LHCN-M2 (cell line): ENCODE measurements around the gene LRMDA. TPM values are rescaled to one million over a fixed set of nuclear protein-coding genes. Genes with fewer than 3 reads are reported as not detected.
A peak's percentile ranks its signal among the peaks of the same experiment; 100 is the strongest.

Source experiments
- DNase-seq: peaks from one replicate; pipeline ENCODE4 v3.0.0-alpha.2; 2012; ENCODE audit warnings: low read depth
- total RNA-seq: library from RNA; depleted of rRNA; stranded (reverse); fragments of >200 nt; gene quantifications from 2 replicates; pipeline ENCODE4 v1.2.3, GENCODE V29; 2014

LRMDA gene
- total RNA-seq, 1 experiment from 2014 or later = not detected

DNA sequence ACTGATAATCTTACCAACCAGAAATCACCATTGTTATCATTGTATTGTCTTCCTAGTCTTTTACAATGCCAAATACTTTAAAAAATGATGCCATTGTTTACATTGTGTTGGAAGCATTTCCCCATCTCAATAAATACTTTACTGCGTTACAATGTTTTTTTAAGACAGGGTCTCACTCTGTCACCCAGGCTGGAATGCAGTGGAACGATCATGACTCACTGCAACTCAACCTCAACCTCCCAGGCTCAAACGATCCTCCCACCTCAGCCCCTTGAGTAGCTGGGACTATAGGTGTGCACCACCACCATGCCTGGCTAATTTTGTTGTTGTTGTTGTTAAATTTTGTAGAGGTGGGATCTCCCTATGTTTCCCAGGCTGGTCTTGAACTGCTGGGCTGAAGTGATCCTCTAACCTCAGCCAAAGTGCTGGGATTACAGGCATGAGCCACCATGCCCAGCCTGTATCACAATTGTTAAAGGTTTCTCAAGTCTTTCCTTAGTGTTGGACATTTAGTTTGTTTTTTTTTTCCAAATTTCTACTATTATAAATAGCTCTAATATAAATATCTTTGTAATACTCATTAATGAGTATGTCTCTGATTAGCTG, 13.5 kb downstream of the LRMDA start:
- DNase-seq = no peak

DNA sequence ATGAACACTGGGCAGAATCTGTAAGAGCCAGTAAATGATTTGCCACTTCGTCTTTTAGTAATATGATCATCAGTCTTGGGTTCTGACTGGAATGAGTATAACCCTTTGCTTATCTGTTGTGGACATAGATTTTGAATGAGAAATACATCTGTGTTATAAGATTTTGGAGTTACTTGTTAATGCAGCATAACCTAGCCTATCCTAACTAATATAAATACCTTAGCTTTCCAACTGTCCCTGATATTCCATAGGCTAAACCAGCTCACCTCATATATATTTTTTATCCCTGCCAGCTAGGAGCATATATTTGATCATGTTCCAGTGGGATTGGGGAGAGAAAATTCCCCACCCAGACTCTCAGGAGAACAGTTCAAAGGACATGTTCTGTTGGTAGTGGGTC, 15.1 kb downstream of the LRMDA start:
- no peak for DNase-seq

DNA sequence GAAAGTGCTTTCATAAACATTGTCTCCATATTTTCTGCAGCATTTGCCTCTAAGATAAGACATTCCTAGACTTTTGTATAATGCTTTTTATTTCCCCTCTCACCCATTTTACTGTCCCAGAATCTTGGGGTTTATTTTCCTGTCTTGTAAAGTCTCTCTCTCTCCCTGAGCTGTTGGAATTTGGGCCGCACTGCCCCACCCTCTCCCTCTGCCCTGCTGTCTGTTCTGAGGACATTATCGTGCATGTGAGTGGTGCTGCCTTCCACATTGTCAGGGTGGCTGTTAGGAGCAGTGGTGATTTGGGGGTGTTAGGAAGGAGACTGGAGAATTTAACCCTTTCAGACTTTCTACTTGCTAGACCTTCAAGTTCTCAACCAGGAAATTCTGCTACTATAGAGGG, 16.7 kb downstream of the LRMDA start:
- no peak for DNase-seq

DNA sequence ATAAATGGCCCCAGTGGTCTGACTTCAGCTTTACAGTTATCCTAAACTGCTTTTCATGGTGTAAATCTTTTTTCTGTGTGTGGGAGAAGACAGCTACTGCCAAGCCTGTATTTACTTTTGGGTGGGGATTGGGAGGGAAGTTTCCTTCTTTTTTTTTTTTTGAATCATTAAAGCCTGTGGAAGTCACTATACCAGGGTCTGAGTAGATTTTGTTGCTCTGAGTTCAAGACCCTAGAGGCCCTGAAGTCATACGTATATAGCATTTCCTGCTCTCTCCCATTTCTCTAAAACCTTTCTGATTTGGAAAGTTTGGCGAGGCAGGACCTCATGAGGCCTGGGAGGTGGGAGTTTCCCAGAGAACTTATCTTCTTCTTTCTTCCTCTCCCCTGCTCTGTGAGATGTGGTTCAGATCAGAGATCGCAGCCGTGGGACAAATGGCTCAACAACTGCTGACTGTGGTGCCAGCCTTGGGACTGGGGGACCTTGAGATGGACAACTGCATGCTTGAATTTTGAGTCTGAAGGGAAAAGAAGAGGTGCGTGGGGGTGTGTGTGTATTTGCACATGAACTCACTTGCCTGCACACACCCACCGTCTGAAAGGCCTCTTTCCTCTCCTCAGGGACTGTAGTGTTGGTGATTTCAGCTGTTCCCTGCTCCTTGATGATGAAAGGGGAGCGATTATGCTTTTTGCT, 18.1 kb downstream of the LRMDA start:
- DNase-seq = no peak

DNA sequence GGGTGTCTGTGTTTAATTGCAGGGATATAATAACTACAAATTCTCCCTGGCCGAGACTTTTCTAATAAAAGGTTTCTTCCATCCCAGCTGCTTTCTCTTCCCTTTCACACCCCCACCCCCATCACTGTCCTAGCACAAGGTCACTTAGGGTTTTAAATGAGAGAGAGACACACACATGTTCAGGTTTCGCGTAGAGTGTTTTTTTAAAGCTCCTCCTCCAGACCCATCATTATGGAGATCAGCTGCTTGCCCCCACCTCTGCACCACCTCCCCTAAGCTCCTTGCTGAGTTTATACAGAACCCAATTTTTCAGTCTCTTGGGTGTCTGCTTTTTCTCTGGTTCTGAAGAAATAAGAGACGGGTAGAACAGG, 18.6 kb downstream of the LRMDA start:
- DNase-seq = no peak

DNA sequence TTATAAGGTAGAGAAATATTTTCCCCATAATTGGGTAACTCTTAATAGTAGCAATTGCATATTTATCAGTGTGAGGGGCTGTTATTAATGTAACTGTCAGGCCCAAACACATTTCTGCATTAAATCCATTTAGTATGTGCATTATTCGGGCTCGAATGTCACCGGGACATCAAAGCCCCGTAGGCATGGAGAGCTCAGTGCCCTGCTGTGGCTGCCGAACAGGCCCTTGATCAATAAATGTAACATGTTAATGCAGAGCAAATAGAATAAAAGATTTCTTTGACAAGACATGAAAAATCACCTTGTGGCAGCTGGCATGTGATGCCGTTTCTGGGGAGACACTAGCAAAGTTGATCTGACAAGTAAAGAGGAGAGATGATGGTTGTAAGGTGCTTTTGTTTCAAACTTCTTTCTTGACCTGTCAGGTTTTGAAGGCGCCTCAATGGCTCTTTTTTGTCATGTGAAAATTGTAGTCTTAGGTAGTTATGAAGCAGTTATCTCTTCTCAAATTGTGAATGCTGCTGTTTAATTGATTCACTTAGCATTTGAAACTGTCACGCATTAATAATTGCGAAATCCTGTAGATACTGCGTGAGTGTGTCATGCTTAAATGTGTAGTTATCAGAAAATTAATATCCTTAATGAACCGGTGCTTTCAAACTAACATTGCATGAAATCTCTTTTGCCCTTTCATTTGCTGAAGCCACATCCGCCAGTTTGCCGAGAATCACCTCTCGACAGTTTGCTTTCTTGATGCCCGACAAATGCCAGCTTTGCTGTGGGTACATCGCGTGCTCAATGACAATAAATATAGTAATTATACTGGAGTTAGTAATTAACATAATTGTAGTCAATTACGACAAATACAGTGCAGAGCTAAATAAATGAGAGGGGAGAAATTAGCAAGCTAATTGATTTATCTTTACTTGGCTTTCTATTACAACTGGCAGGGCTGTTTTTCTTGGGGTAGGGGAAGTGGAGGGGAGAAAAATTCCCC, 19.5 kb downstream of the LRMDA start:
- DNase-seq = no peak

DNA sequence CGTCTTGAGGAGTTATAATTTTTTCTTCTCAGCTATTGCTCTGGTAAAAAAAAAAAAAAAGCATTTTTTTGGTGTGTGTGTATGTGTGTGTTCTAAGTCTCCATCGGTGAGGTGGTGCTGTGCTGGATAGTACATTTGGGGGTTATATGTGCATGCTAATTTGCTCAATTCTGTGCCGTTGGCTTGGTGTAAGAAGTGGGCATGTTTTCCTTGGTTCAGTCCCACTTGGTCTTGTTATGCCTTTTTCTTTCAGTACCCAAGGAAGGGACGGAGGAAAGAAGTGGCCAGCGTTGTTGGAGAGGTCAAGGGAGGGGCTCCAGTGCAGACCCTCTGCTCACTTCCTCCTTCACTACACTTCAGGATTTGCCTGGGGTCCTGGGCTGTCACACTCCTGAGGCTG, 20.4 kb downstream of the LRMDA start:
- DNase-seq = no peak

DNA sequence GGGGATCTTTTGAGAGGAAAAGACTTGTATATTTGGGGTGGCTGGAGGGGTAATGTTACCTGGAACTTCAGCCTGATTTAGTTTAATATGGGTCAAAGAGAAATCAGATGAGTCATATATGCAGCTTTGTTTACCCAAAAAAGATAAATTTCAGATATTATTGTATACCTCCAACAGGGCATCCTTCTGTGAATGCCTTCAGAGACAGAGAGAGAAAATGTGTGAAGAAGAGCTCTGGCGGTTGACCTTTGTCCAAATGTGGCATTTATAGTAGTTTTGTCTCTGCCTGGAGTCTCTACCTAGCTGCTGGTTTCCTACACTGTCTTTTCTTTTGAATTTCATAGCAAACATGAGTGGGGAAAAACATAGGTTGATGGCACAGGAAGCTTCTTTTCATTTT, 21.6 kb downstream of the LRMDA start:
- no peak for DNase-seq

DNA sequence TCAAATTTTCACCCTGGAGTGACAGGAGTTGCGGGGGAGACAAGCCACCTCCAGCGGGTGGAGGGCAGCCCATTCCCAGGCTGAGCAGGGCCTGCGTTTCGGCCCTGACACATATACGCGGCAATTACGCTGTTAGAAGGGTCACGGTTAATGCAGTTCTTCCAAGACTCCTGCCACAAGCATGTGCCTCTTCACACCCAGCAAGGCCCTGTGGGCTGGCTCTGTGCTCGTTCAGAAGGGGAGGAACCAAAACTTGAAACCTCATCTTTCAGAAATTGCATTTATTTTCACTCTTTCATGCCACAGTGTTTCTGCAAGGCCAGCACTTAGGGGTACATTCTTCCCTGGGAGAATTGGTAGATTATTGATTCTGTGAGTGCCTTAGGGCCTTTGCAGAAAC, 24.7 kb downstream of the LRMDA start:
- DNase-seq = no peak

DNA sequence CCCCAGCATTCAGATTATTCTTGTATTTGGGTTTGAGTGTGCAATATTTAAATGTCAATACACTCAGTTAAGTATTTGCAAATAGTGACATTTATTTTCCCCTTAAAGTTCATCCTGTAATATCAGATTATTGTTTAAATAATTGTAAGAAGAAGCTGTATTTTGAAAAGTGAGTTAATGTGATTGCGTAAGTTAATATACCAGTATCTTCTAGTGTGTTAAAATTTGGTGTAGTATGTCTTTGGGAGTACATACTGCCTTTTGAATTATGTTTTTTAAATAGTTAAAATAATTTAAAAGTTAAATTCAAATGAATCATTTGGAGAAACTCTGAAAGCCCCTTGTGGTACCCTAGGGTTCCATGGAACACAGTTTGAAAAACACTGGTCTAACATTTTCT, 28.6 kb downstream of the LRMDA start:
- no peak for DNase-seq

DNA sequence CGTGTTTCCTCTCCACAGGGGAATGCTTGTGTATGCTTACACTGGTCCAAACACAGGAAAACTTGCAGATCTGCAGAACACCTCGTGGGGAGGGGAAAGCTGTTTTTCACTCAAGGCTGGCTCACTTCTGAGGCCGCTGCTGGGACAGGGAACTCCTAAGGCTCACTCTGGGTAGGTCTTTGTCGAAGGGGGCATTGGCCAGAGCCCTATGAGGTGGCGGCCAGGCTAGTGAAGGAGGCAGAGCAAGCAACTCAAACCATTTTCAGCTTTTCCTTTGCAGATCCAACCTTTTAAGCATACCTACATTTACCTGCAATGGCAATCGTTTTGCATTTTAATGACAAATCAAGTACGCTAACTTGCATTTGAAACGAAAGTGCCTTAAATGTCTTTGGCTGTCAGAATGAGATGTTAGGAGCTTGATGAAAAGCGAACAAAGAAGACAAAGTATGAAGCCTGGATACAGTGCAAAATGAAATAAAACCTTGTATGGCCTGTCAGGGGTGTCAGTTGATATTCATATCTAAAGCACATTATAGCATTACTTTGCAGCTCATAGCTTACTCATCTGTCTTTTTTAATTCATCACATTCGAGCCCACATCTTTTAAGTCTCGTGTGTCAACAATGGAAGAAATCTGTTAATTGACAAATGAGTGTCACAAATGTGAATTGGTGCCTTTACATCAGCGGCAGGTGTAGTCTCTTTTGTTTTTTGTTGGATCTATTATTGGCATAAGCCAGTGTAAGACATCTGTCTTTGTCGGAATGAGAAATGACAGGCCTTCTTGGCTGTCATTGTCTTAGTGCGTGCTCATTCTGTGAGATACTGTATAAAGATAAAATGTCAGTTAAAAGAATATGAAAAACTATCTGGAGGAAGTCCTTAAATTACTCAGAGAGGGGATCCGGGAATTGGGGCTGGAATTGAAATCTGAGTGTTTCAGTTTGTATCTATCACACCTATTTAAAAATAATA, 30.5 kb downstream of the LRMDA start:
- no peak for DNase-seq

DNA sequence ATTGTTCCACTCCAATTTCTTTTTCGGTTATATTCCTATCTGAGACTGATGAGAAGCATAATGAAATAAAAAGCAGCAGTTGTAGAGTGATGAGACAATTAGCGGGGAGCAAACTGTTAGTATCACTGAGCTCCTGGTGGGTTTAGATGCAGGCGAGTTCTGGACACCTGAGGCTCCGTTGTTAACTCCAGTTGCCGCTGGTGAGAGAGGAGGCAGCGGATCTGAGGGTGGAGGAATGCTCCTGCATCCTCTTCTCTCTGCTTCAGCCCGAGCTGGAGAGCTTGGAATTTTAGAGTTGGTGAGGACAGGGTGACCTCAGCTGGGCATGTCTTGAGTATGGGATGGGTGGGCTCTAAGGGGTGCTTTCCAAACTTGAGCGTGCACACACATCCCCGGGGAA, 31.4 kb downstream of the LRMDA start:
- DNase-seq = no peak

DNA sequence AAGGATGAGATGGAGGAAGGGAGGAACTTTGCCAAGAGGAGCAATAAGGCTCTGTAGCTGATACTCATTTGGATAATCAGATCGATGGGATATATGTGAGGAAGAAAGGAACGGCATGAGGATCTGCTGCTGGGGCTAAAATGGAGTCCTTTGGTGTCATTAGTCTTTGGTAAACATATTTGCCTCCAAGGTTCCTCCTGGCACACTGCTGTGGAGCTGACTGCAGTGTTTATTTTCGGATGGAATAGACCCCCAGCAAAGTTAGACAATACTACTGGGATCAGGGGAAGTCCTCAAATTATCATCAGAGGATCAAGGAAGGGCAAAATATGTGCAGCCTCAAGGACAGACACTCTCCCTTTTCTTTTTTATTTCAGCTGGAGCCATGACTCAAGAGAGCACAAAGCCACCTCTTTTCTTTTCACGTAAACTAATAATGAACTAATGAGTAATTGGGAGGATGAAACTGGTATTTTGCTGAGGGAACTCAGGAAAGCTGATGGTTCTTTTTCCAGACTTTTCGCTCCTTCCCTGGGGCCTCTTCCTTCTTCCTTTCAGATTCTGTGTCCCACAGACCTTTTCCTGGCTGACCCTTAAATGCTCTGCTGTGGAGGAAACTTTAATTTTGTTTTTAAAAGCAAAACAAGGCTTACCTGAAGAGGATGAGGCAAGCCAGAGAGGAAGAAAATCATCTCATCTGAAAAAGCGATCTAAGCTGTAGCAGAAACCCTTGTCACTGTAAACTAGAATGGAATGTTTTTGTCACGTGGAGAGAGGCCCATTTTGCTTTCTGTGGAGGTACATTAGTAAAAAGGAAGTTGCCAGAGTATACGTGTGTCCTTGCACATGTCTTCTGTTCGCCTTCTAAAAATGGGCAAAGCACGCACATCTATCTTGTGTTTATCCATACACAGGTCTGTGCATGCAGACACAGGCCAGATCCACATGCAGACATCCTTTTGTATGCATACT, 33.3 kb downstream of the LRMDA start:
- no peak for DNase-seq

DNA sequence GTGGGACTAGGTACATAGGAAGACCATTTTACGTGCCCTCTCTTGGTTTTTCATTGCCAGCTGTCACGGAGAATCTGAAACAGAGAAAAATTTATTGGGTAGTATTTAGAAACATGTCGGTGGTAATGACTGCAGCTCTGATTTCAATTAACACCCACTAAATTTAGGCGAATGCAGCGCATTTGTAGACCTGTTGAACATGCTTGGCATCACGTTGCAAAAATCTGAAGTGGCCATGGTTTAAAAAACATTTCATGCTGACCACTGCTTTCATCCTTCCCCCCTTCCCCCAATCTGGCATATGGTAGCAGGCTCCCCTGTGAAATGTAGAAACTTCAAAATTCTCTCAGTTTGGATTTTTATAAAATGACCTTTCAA, 34.0 kb downstream of the LRMDA start:
- no peak for DNase-seq

DNA sequence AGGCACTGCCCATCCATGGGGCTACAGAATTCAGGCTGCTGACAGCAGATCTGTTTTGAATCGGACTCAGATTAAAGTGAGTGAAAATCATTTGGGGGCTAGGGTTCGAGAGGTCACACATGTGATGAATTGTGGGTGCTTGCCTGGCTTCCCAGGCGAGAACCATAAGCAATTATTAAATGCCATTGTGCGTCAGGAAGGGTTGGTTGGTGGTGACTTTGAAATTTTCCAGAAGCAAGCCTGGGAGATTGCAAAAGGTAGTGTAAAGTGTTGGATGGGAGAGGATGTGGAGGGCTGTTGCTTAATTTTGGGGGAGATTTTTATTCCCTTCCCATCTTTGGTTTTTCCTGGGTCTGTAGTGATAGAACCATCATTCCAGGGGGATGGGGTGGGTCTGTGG, 34.6 kb downstream of the LRMDA start:
- DNase-seq = no peak

DNA sequence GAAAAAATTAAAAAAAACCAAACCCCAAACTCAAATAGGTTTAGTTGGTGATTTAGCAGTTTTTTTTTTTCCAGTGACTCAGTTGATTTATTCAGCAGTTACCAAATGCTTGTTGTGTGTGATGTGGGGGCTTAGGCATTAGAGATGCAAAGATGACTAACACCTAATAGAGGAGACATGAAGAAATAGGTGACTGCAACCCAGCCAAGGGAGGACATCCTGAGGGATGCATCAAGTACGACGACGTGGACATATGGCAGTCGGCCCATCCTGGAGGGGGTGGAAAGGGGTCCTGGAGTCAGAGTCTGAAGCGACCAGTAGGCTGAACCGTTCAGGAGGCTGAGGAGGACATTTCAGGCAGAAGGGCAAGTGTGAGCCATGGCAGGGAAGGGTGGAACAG, 35.5 kb downstream of the LRMDA start:
- DNase-seq = peak; percentile 7

DNA sequence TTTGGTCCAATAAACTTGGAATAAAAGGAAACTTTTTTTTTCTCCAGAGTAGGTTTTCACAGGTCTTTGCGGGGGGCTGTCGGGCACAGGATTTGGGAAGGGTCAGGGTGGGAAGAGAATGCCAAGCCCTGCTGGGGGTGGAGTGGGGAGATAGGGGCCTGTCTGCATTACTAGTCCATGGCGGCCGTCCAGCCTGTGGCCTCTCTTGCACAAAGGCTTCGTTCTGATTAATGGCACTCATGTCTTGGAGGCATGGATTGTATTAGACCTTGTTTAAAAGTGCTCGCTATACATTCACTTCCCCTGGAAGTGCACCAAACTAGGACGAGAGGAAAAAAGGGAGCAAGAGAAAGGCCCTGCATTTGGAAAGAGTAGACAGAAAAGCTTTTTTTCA, 37.2 kb downstream of the LRMDA start:
- DNase-seq = no peak

DNA sequence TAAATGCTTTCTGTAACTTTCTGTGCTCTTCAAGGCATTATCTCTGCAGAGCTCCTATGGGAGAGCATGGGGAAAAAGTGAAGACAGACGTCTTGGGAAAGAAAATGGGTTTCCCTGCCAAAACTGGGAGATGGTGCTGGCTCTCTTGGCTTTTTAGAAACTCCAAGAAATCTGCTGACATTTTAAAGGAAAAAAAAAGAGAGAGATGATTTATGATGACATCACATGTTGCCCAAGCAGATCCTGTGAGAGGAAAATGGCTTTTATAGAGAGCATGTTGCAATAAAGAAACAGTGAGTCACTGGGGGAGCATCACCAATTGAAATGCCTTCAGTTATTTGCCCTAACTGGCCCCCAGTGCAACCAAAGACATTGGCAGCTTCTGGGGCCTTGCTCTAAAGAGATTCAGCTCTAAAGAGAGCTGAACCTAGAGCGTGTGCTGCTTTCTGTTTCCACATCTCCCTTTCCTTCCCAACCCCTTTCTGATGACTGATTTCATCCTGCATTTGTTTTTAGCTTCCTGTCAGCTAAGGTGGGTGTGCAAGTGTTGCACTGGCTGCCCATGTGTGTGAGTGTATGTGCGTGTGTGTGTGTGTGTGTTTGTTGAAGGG, 37.7 kb downstream of the LRMDA start:
- peak; percentile 82 for DNase-seq

DNA sequence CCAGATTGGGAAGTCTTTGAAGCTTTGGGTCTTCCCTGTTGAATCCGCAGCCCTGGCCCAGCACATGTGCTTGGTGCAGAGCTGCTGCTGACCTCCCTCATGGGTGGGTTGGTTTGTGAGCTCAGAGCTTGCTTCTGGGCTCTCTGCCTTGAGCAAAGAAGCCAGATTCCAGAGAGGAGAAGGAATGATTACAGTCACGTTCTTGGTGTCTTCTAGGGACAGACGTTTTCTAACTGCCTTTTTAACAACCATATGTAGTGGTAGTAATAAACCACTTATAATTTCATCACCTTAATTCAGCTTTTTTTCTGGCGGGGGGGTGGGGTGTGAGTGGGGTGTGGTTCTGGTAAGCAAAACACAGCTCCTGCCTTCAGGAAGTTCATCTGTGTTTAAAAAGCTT, 39.5 kb downstream of the LRMDA start:
- DNase-seq = no peak

DNA sequence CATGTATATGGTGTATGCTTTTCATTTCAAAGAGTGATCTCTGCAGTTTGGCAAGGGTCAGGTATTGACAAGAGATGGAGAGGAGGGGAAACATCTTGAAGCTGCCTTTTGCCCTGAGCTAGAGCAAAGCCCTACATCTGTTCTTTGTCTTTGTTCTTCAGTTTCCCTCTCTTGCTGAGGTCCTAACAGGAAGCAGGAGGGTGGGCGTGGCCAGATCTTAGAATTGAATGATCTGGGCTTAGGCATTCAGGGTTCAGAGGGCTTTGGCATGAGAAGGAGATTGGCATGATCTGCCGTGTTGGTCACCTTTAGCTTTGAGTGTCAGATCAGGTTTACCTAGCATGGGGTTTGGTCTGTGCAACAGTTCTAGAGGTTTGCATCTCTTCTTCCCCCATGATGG, 41.3 kb downstream of the LRMDA start:
- DNase-seq = no peak
